HG03575 (cell line): ENCODE data around the gene IFI27L2.

Source experiments
- ATAC-seq: cut with Tn5 transposase; IDR thresholded peaks from one replicate; pipeline ENCODE4 v1.9.1; 2021; ENCODE audit not compliant: unreplicated experiment, insufficient number of reproducible peaks, low FRiP score; ENCODE audit errors: extremely low read depth

IFI27L2 gene

GRCh38 chr14:94126419-94126677 is 3.1 kb downstream of the IFI27L2 start:
- ATAC-seq: no peak

GRCh38 chr14:94125659-94126418 is 3.6 kb downstream of the IFI27L2 start:
- ATAC-seq: no peak

GRCh38 chr14:94124582-94125377 is 4.6 kb downstream of the IFI27L2 start:
- ATAC-seq: no peak

- no peak for ATAC-seq
Measured at GRCh38 chr14:94123868-94124267, 5.5 kb downstream of the IFI27L2 start.

- ATAC-seq: no peak
Measured at GRCh38 chr14:94123296-94123695, 6.1 kb downstream of the IFI27L2 start.

GRCh38 chr14:94122438-94122837 is 7.0 kb downstream of the IFI27L2 start:
- no peak for ATAC-seq

- no peak for ATAC-seq
Measured at GRCh38 chr14:94121485-94121884, 7.9 kb downstream of the IFI27L2 start.

GRCh38 chr14:94120667-94121340 is 8.6 kb downstream of the IFI27L2 start:
- no peak for ATAC-seq

GRCh38 chr14:94119071-94119470 is 10.3 kb downstream of the IFI27L2 start:
- no peak for ATAC-seq

GRCh38 chr14:94117856-94118255 is 11.5 kb downstream of the IFI27L2 start:
- ATAC-seq: no peak

- no peak for ATAC-seq
Measured at GRCh38 chr14:94116701-94117100, 12.7 kb downstream of the IFI27L2 start.

GRCh38 chr14:94115631-94116030 is 13.8 kb downstream of the IFI27L2 start:
- ATAC-seq: no peak

- no peak for ATAC-seq
Measured at GRCh38 chr14:94115058-94115591, 14.3 kb downstream of the IFI27L2 start.

- ATAC-seq: no peak
Measured at GRCh38 chr14:94114589-94115057, 14.8 kb downstream of the IFI27L2 start.

GRCh38 chr14:94113908-94114588 is 15.4 kb downstream of the IFI27L2 start:
- ATAC-seq: no peak

- no peak for ATAC-seq
Measured at GRCh38 chr14:94113490-94113889, 15.9 kb downstream of the IFI27L2 start.

GRCh38 chr14:94113073-94113472 is 16.3 kb downstream of the IFI27L2 start:
- ATAC-seq: no peak

GRCh38 chr14:94112513-94113063 is 16.8 kb downstream of the IFI27L2 start:
- ATAC-seq: no peak
